Muscle of leg (tissue), 11 donors: Measurements from ENCODE around the gene THAP2. TPM values are rescaled to one million over a fixed set of nuclear protein-coding genes. Genes with fewer than 3 reads are reported as not detected.

ENCODE experiments used
- DNase-seq: peaks from one replicate; pipeline ENCODE4 v3.0.0; 2013
- H3K27ac ChIP-seq: one replicate; pipeline ENCODE4 v1.5.1; 2013; ENCODE audit warnings: mild to moderate bottlenecking, low read length, control low read depth
- H3K27me3 ChIP-seq: one replicate; pipeline ENCODE4 v1.6.1; 2013; ENCODE audit warnings: low read length; ENCODE audit not compliant: control insufficient read depth, insufficient read depth
- H3K36me3 ChIP-seq: one replicate; pipeline ENCODE4 v1.6.1; 2013; ENCODE audit warnings: low read length; ENCODE audit not compliant: control insufficient read depth, insufficient read depth
- H3K4me1 ChIP-seq: one replicate; pipeline ENCODE4 v1.6.1; 2013; ENCODE audit warnings: low read length; ENCODE audit not compliant: control insufficient read depth, insufficient read depth
- H3K4me3 ChIP-seq: one replicate; pipeline ENCODE4 v1.5.1; 2013; ENCODE audit warnings: low read length, control low read depth
- H3K9me3 ChIP-seq: replicated peaks from 2 replicates; pipeline ENCODE4 v1.6.1; 2013; ENCODE audit warnings: low read depth, low read length; ENCODE audit not compliant: control insufficient read depth
- WGBS: methylation state at CpG from one replicate; pipeline ENCODE4 v1.1.5; 2013; ENCODE audit warnings: missing lambda C conversion rate; ENCODE audit not compliant: insufficient coverage; 5-methylcytosine and 5-hydroxymethylcytosine counted together
- polyA plus RNA-seq, 8 donors: library from polyadenylated mRNA; unstranded; fragments of 120-200 nt; gene quantifications; one replicate each; pipeline versions ENCODE4 v1.2.1 to v1.2.3, GENCODE V29; 2013; ENCODE audit warnings: inconsistent platforms in 1 of 8, low replicate concordance in 1 of 8; ENCODE audit not compliant: insufficient read length in 8 of 8, insufficient read depth in 1 of 8
- total RNA-seq: library from RNA; stranded (reverse); fragments of 120-200 nt; gene quantifications from one replicate; pipeline ENCODE4 v1.2.4, GENCODE V29; 2013

The THAP2 gene
- total and polyA plus RNA-seq, 9 donors: 7.6 to 12.9 (median 9.2) TPM

DNA sequence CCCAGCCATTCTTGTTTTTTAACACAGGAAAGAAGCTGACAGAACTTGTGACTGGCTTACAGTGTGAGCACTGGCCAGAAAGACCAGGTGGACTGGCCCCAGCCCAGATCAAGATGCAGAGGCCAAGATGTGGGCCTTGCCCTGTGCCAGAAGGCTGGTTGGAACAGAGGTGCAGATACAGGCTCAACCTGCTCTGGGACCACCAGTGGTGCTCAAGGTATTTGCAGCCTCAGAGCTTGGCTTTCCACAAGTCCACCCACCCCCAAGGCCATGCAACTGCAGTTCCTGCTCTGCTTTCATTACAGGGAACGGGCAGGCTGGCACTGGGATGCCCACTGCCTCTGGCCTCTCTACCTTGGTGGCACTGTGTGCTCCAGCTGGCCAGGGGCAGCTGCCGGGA lies 23.8 kb upstream of the THAP2 start:
- Histone ChIP-seq H3K36me3 (peaks cover 29% of the 10 kb centered on the region), H3K9me3 (no peaks in the 10 kb centered on the region), H3K27me3 (no peaks in the 10 kb centered on the region), H3K27ac (no peak overlapping the region), H3K4me3 (no peak overlapping the region), H3K4me1 (no peaks in the 10 kb centered on the region)
- DNase-seq: no peak
- 100% methylated on average over 1 of the region's 2 CpGs for WGBS

DNA sequence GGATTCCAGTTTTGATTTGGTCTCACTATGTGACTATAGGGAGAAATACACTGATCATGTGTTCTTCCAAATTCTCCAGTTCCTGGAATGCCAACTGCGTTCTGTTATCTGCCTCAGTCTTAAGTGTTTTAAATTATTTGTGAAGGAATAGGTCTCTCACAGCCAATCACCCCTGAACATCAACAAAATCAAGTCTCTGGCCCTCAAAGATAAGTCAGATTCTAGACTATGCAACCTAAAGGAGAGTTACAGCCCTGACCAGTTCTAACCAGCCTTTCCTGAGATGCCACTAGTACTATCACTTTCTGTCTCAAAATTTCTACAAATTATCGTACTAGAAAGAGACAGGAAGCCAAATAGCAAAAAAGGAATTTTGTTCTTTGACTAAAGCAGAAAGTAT lies 22.7 kb upstream of the THAP2 start:
- Histone ChIP-seq H3K27me3 (no peaks in the 10 kb centered on the region), H3K36me3 (peaks cover 27% of the 10 kb centered on the region), H3K27ac (no peak overlapping the region)

DNA sequence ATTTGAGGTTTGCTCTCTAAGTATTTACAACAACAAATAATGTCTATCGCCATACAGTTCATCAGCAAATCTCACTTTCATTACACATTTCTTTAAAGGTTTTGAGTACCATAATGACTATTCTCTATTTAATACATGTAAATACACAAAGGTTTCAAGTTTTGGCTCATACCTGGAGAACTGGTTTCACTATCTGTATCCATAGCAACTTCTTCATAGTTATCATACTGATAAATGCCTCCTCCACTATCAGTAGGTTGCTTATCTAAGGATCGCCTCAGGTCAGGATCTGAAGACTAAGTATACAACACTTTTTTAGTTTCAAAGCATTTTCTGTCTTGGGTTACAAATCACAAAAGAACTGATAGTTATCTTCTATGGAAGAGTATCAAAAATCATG lies 21.8 kb upstream of the THAP2 start:
- whole genome bisulfite sequencing: no CpG with 5 or more reads among the region's 2 CpGs
- no peak for DNase-seq

More for the DNA sequence above, 22.7 kb upstream of the THAP2 start:
- Histone ChIP-seq H3K4me3 (no peak overlapping the region), H3K9me3 (no peaks in the 10 kb centered on the region), H3K4me1 (no peaks in the 10 kb centered on the region)
- DNase-seq: no peak
- WGBS: no CpG with 5 or more reads among the region's 2 CpGs

DNA sequence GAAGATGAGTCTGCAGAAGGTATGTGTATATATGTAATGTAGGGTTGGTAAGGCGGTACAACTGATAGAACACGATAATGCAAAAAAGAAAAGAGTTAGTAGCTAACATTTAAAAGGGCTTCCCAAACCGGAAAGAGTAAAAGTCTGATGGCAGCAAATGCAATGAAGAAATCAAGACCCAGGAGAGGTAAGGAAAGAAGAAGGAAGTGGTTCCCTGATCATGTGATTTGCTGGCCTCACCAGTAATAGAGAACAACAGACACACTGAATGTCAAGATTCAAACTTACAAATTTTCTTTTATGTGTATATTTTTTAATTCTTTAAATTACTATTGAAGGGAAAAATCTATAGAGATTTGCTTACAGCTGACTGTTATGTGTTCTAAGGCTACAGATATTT lies 18.8 kb upstream of the THAP2 start:
- Histone ChIP-seq H3K27me3 (no peaks in the 10 kb centered on the region), H3K4me1 (no peaks in the 10 kb centered on the region), H3K9me3 (no peaks in the 10 kb centered on the region), H3K36me3 (peaks cover 16% of the 10 kb centered on the region), H3K27ac (no peak overlapping the region), H3K4me3 (no peak overlapping the region)
- WGBS: 63% methylated on average over 3 of the region's 3 CpGs
- DNase-seq: peak; percentile 69

More for the DNA sequence above, 21.8 kb upstream of the THAP2 start:
- Histone ChIP-seq H3K4me1 (no peaks in the 10 kb centered on the region), H3K27me3 (no peaks in the 10 kb centered on the region), H3K27ac (no peak overlapping the region), H3K9me3 (no peaks in the 10 kb centered on the region), H3K4me3 (no peak overlapping the region), H3K36me3 (peaks cover 25% of the 10 kb centered on the region)

DNA sequence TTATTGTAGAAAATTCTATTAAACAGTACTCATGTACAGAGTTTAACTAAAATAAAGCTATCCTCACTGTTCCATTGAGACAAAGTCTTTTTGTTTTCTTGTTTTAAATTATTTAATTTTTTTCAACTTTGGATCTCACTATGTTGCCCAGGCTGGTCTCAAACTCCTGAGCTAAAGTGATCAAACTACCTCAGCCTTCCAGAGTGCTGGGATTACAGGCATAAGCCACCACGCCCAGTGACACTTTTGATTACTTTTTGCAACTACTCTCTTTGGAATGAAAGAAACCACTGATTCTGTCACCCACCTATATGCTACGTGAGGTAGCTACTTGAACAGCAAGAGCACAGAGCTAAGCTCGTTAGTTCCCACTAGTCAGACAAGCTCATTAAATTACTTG lies 17.6 kb upstream of the THAP2 start:
- Histone ChIP-seq H3K27ac (no peak overlapping the region), H3K27me3 (no peaks in the 10 kb centered on the region), H3K4me1 (no peaks in the 10 kb centered on the region), H3K36me3 (peaks cover 10% of the 10 kb centered on the region), H3K9me3 (no peaks in the 10 kb centered on the region), H3K4me3 (no peak overlapping the region)
- 97% methylated on average over 3 of the region's 3 CpGs for WGBS
- DNase-seq: no peak

DNA sequence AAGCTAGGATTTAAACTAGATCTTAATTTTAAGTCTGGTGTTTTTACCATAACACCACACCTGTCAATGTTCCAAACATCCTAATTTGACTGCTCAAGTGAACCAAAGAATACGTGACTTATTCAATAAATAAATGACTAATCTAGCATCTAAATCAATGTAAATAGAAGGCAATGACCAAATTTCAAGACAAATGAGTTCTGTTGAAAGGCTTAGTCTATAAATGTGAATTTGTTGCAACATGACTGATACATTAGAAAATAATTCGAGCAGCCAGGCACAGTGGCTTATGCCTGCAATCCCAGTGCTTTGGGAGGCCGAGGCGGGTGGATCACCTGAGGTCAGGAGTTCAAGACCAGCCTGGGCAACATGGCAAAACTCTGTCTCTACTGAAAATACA lies 15.6 kb upstream of the THAP2 start:
- DNase-seq: no peak
- Histone ChIP-seq H3K27ac (no peak overlapping the region), H3K27me3 (no peaks in the 10 kb centered on the region), H3K36me3 (peaks cover 7% of the 10 kb centered on the region), H3K4me1 (no peaks in the 10 kb centered on the region), H3K9me3 (peaks cover under 1% of the 10 kb centered on the region), H3K4me3 (no peak overlapping the region)
- WGBS: 90% methylated on average over 3 of the region's 4 CpGs

DNA sequence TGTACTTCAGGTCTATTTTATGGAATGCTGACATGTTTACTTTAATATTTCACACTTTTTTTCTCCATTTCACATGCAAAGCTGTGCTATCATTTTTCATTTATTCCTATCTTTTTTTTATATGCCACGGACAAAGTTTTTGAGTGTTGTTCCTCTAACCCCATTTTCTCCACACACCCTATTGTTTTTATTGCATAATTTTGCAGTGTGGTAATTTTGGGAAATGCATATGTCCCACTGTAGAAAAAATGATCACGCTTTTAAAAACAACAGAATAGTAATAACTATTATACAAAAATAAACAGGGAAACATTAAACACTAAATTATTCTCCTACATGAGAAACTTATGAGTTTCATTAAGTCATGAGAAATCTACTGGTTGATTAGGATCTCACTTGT lies 14.7 kb upstream of the THAP2 start:
- H3K4me1 ChIP-seq: no peaks in the 10 kb centered on the region
- H3K9me3 ChIP-seq: peaks cover 8% of the 10 kb centered on the region
- no peak overlapping the region for H3K27ac ChIP-seq
- WGBS: no CpG with 5 or more reads among the region's 2 CpGs
- H3K4me3 ChIP-seq: no peak overlapping the region
- no peak for DNase-seq
- peaks cover 11% of the 10 kb centered on the region for H3K36me3 ChIP-seq
- H3K27me3 ChIP-seq: no peaks in the 10 kb centered on the region

DNA sequence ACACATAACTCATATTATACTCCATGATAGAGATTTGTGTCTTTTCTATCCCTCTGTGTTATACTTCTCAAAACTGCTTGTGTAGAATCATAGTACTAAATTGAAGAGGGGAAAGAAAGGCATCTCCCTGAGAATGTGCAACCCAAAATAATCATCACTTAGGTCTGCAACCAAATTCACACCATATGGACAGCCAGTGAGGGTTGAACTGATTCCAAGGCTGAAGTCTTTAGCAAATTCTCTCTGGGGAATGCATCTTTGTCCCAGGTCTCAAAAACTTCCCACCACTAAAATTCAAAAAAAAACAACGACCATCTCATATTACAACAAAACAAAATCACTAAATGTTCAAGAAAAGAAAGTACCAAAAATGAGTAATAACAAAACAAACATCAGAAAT lies 11.4 kb upstream of the THAP2 start:
- Histone ChIP-seq H3K36me3 (peaks cover 9% of the 10 kb centered on the region), H3K27me3 (no peaks in the 10 kb centered on the region), H3K4me3 (no peak overlapping the region), H3K4me1 (no peaks in the 10 kb centered on the region), H3K9me3 (peaks cover 8% of the 10 kb centered on the region), H3K27ac (no peak overlapping the region)
- no peak for DNase-seq
- WGBS: no CpG with 5 or more reads among the region's 1 CpG

DNA sequence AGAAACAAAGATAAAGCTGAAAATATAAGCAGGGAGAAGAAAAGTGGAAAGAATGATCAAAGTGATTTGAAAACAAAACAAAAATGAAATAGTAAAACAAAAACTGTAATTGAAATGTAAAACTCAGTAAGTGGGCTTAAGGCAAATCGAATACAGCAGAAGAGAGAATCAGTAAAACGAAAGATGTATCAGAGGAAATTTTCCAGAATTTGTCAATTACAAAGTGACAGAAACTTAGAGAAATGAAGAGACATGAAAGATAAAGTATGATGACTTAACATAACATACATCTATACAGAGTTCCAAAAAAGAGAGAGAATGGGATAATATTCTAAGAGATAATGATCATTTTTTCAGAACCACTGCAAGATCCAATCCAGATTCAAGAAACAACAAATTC lies 11.0 kb upstream of the THAP2 start:
- no peaks in the 10 kb centered on the region for H3K27me3 ChIP-seq
- peaks cover 9% of the 10 kb centered on the region for H3K36me3 ChIP-seq
- no peaks in the 10 kb centered on the region for H3K4me1 ChIP-seq
- H3K9me3 ChIP-seq: peaks cover 8% of the 10 kb centered on the region
- no peak overlapping the region for H3K27ac ChIP-seq
- no peak overlapping the region for H3K4me3 ChIP-seq
- DNase-seq: no peak
- WGBS: no CpG with 5 or more reads among the region's 2 CpGs

DNA sequence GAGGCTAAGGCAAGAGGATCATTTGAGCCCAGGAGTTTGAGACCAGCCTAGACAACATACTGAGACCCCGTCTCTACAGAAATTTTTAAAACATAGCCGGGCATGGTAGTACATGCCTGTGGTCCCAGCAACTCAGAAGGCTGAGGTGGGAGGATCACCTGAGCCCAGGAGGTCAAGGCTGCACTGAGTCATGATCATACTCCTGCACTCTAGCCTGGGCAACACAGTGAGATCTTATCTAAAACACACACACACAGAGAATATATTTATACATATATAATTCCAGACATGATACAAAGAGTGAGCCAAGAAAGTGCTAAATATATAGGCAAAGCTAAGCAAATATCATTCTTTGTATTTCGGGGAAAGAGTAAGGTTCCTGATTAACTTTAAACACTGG lies 9.9 kb upstream of the THAP2 start:
- Histone ChIP-seq H3K4me3 (no peak overlapping the region), H3K4me1 (no peaks in the 10 kb centered on the region), H3K27me3 (no peaks in the 10 kb centered on the region), H3K9me3 (peaks cover 8% of the 10 kb centered on the region), H3K36me3 (peaks cover 17% of the 10 kb centered on the region), H3K27ac (no peak overlapping the region)
- 100% methylated on average over 1 of the region's 3 CpGs for WGBS
- DNase-seq: no peak

DNA sequence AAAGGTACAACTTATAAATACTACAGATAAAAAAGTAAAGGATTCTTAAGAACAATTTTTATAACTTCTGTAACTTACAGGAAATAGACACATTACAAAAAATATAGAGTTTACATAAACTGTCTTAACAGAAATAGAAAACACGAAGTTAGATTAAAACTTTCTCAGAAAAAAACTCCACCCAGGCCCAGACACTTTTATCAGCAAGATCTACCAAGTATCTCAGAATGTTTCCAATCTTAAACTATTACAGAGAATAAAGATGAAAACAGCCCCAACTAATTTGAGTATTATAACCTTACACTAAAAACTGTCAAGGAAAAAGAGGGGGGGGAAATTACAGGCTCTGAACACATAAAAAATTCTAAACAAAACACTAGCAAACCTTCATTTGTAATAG lies 8.6 kb upstream of the THAP2 start:
- no peaks in the 10 kb centered on the region for H3K4me1 ChIP-seq
- no peak for DNase-seq
- H3K4me3 ChIP-seq: no peak overlapping the region
- peaks cover 8% of the 10 kb centered on the region for H3K9me3 ChIP-seq
- no peak overlapping the region for H3K27ac ChIP-seq
- peaks cover 18% of the 10 kb centered on the region for H3K36me3 ChIP-seq
- no peaks in the 10 kb centered on the region for H3K27me3 ChIP-seq
- WGBS: no CpG with 5 or more reads among the region's 1 CpG
